ENCODE data around the gene AVPR2. TPM values are rescaled to one million over a fixed set of nuclear protein-coding genes. Genes with fewer than 3 reads are reported as not detected.

Gene AVPR2
- polyA plus RNA-seq (2011; rRNA removed) (not detected in 2 replicates), polyA minus RNA-seq (2011; rRNA and poly(A)+ RNA removed) (not detected in 2 replicates)

GRCh38 chrX:153903991-153904957 is at the start of gene AVPR2:
Gene AVPR2, plus strand, starts transcription at chrX:153904673. Its CDS starts 473 bp downstream, at chrX:153905146.
- Histone ChIP-seq H3K9me3 (ENCODE audit: control insufficient read depth, insufficient read depth, low read length) (no peaks in the 10 kb centered on the region), H3K4me3 (ENCODE audit: low read depth, low read length) (no peak within 1 kb of the TSS), H3K27me3 (ENCODE audit: control insufficient read depth, insufficient read depth, low read length) (peaks cover 2% of the 10 kb centered on the region), H3K27ac (ENCODE audit: low read depth, low read length) (no peak within 1 kb of the TSS)
- ChIA-PET POLR2A (no interaction called here), CTCF (no interaction called here)
- DNase-seq (ENCODE audit: low read depth, low spot score), result no peak
- no peak for TF ChIP-seq CTCF (IDR thresholded peaks at IDR 0.05; ENCODE audit: low read depth, low read length)

- Histone ChIP-seq H3K9me3 (ENCODE audit: control insufficient read depth, insufficient read depth, low read length) (no peaks in the 10 kb centered on the region), H3K4me3 (ENCODE audit: low read depth, low read length) (no peak overlapping the region), H3K27ac (ENCODE audit: low read depth, low read length) (no peak overlapping the region), H3K27me3 (ENCODE audit: control insufficient read depth, insufficient read depth, low read length) (peaks cover 8% of the 10 kb centered on the region)
- no peak for DNase-seq (ENCODE audit: low read depth, low spot score)
- ChIA-PET POLR2A (no interaction called here), CTCF (no interaction called here)
- TF ChIP-seq CTCF (IDR thresholded peaks at IDR 0.05; ENCODE audit: low read depth, low read length), result no peak
Observed at GRCh38 chrX:153854702-153855101, 49.8 kb upstream of the AVPR2 start.

- CTCF ChIA-PET, result no interaction called here
- DNase-seq (ENCODE audit: low read depth, low spot score), result no peak
- Histone ChIP-seq H3K9me3 (ENCODE audit: control insufficient read depth, insufficient read depth, low read length) (no peaks in the 10 kb centered on the region), H3K4me3 (ENCODE audit: low read depth, low read length) (no peak overlapping the region), H3K27me3 (ENCODE audit: control insufficient read depth, insufficient read depth, low read length) (peaks cover 9% of the 10 kb centered on the region), H3K27ac (ENCODE audit: low read depth, low read length) (no peak overlapping the region)
- POLR2A ChIA-PET, result no interaction called here
- TF ChIP-seq CTCF (IDR thresholded peaks at IDR 0.05; ENCODE audit: low read depth, low read length), result no peak
Observed at GRCh38 chrX:153857348-153857903, 47.0 kb upstream of the AVPR2 start.

GRCh38 chrX:153861151-153861550 is 43.3 kb upstream of the AVPR2 start:
- Histone ChIP-seq H3K9me3 (ENCODE audit: control insufficient read depth, insufficient read depth, low read length) (no peaks in the 10 kb centered on the region), H3K27me3 (ENCODE audit: control insufficient read depth, insufficient read depth, low read length) (peaks cover 5% of the 10 kb centered on the region), H3K27ac (ENCODE audit: low read depth, low read length) (no peak overlapping the region), H3K4me3 (ENCODE audit: low read depth, low read length) (no peak overlapping the region)
- no peak for DNase-seq (ENCODE audit: low read depth, low spot score)
- POLR2A ChIA-PET, result no interaction called here
- no peak for TF ChIP-seq CTCF (IDR thresholded peaks at IDR 0.05; ENCODE audit: low read depth, low read length)
- CTCF ChIA-PET, result interaction anchor here (0.6 kb wide), 1 partner anchor 192 kb away, joined by 4 read pairs; no protein-coding TSS in a partner anchor

- POLR2A ChIA-PET, result no interaction called here
- no peak for TF ChIP-seq CTCF (IDR thresholded peaks at IDR 0.05; ENCODE audit: low read depth, low read length)
- DNase-seq (ENCODE audit: low read depth, low spot score), result no peak
- H3K4me3 ChIP-seq (ENCODE audit: low read depth, low read length), result no peak overlapping the region
- CTCF ChIA-PET, result no interaction called here
- peaks cover 4% of the 10 kb centered on the region for H3K27me3 ChIP-seq (ENCODE audit: control insufficient read depth, insufficient read depth, low read length)
- no peaks in the 10 kb centered on the region for H3K9me3 ChIP-seq (ENCODE audit: control insufficient read depth, insufficient read depth, low read length)
- H3K27ac ChIP-seq (ENCODE audit: low read depth, low read length), result no peak overlapping the region
Observed at GRCh38 chrX:153861733-153862310, 42.7 kb upstream of the AVPR2 start.

Measured in AG04450 (cell line).